Neural cell (in vitro differentiated cells): ENCODE results near the gene ZNF536.

Experiments
- CTCF ChIP-seq: fragments of 450-650 bp; IDR thresholded peaks from 2 replicates; pipeline ENCODE4 v1.5.1; 2014; ENCODE audit warnings: antibody characterized with exemption, mild to moderate bottlenecking, moderate library complexity; ENCODE audit not compliant: poor library complexity, severe bottlenecking
- MXI1 ChIP-seq: fragments of 450-650 bp; conservative IDR thresholded peaks from 2 replicates; pipeline ENCODE4 v1.6.1; 2014; ENCODE audit warnings: antibody characterized with exemption, mild to moderate bottlenecking; ENCODE audit not compliant: poor library complexity, severe bottlenecking
- POLR2AphosphoS5 ChIP-seq: IDR thresholded peaks from 2 replicates; pipeline ENCODE4 v1.6.1; 2012

GRCh38 chr19:30606114-30607050, 234.2 kb downstream of the ZNF536 start:
- TF ChIP-seq POLR2AphosphoS5 (no peak), CTCF (no peak), MXI1 (no peak)
